ENCODE measurements around the gene ZBTB46.
"Not testable (repeated sequence)": the region's sequence is repeated elsewhere in the genome, so short reads cannot be mapped to it uniquely, and the experiment has no call there.

Gene ZBTB46

GRCh38 chr20:63783970-63784369, 47.1 kb downstream of the ZBTB46 start:
- DNase-seq = no peak

- DNase-seq = peak; percentile 12
Observed at GRCh38 chr20:63782521-63782971, 48.5 kb downstream of the ZBTB46 start.

GRCh38 chr20:63782051-63782471, 49.0 kb downstream of the ZBTB46 start:
- peak; percentile 5 for DNase-seq

GRCh38 chr20:63781181-63781580, 49.9 kb downstream of the ZBTB46 start:
- DNase-seq = no peak

GRCh38 chr20:63778857-63779256, 52.2 kb downstream of the ZBTB46 start:
- no peak for DNase-seq

- DNase-seq = no peak
Observed at GRCh38 chr20:63778034-63778752, 52.9 kb downstream of the ZBTB46 start.

- DNase-seq = no peak
Observed at GRCh38 chr20:63777614-63778013, 53.5 kb downstream of the ZBTB46 start.

GRCh38 chr20:63776875-63777274, 54.2 kb downstream of the ZBTB46 start:
- not testable (repeated sequence) for DNase-seq

- DNase-seq = peak; percentile 11
Observed at GRCh38 chr20:63775096-63775978, 55.7 kb downstream of the ZBTB46 start.

GRCh38 chr20:63774306-63774705, 56.8 kb downstream of the ZBTB46 start:
- DNase-seq = no peak

- DNase-seq = no peak
Observed at GRCh38 chr20:63773571-63774241, 57.4 kb downstream of the ZBTB46 start.

GRCh38 chr20:63772781-63773518, 58.1 kb downstream of the ZBTB46 start:
- no peak for DNase-seq

- DNase-seq = no peak
Observed at GRCh38 chr20:63771046-63771707, 59.9 kb downstream of the ZBTB46 start.

- no peak for DNase-seq
Observed at GRCh38 chr20:63769891-63770474, 61.1 kb downstream of the ZBTB46 start.

GRCh38 chr20:63768591-63769515, 62.2 kb downstream of the ZBTB46 start:
- no peak for DNase-seq

- DNase-seq = no peak
Observed at GRCh38 chr20:63767886-63768285, 63.2 kb downstream of the ZBTB46 start.

GRCh38 chr20:63767456-63767855, 63.6 kb downstream of the ZBTB46 start:
- no peak for DNase-seq

- DNase-seq = no peak
Observed at GRCh38 chr20:63766695-63767426, 64.2 kb downstream of the ZBTB46 start.

- DNase-seq = no peak
Observed at GRCh38 chr20:63765902-63766301, 65.2 kb downstream of the ZBTB46 start.
